Right lung (tissue), 10 donors: ENCODE measurements around the gene RABGAP1L. TPM values are rescaled to one million over a fixed set of nuclear protein-coding genes. Genes with fewer than 3 reads are reported as not detected.
A peak's percentile ranks its signal among the peaks of the same experiment; 100 is the strongest.
"Not testable (repeated sequence)": the region's sequence is repeated elsewhere in the genome, so short reads cannot be mapped to it uniquely, and the experiment has no call there.

Experiments
- DNase-seq, 2 donors: peaks; one replicate each; pipeline ENCODE4 v3.0.0-alpha.2; 2013
- long read RNA-seq, 8 donors: transcript quantifications; one replicate each; lab custom pipeline, GENCODE V29; 2026
- polyA plus RNA-seq, 5 donors: library from polyadenylated mRNA; unstranded; fragments of 120-200 nt; gene quantifications; one replicate each; pipeline versions ENCODE4 v1.2.1 to v1.2.3, GENCODE V29; 2013; ENCODE audit warnings: inconsistent platforms in 1 of 5, low replicate concordance in 1 of 5; ENCODE audit not compliant: insufficient read length in 5 of 5, insufficient read depth in 1 of 5

The RABGAP1L gene
- 10 to 100 TPM; 27.7 to 49.6 (median 45.4) TPM for polyA plus RNA-seq
- long read RNA-seq, donor 1, partial matches to known transcripts = 5 of 7 reads
- long read RNA-seq, donor 1, other reads (novel, unspliced or antisense) = 0 of 7 reads
- long read RNA-seq, donor 2, full-length matches to known transcripts = 2 of 2 reads
- long read RNA-seq, donor 2, partial matches to known transcripts = 0 of 2 reads
- long read RNA-seq, donor 2, other reads (novel, unspliced or antisense) = 0 of 2 reads
- long read RNA-seq, donor 3, full-length matches to known transcripts = 2 of 2 reads
- long read RNA-seq, donor 3, partial matches to known transcripts = 0 of 2 reads
- long read RNA-seq, donor 3, other reads (novel, unspliced or antisense) = 0 of 2 reads
- long read RNA-seq, donor 4, partial matches to known transcripts = 0 of 2 reads
- long read RNA-seq, donor 4, other reads (novel, unspliced or antisense) = 0 of 2 reads
- long read RNA-seq, donor 5, full-length matches to known transcripts = 2 of 13 reads
- long read RNA-seq, donor 5, partial matches to known transcripts = 11 of 13 reads
- long read RNA-seq, donor 5, other reads (novel, unspliced or antisense) = 0 of 13 reads
- long read RNA-seq, donor 6, full-length matches to known transcripts = 3 of 3 reads
- long read RNA-seq, donor 6, partial matches to known transcripts = 0 of 3 reads
- long read RNA-seq, donor 6, other reads (novel, unspliced or antisense) = 0 of 3 reads
- long read RNA-seq, donor 7, full-length matches to known transcripts = 1 of 1 reads
- long read RNA-seq, donor 7, partial matches to known transcripts = 0 of 1 reads
- long read RNA-seq, donor 7, other reads (novel, unspliced or antisense) = 0 of 1 reads
- long read RNA-seq, donor 8 = 0 reads

DNA sequence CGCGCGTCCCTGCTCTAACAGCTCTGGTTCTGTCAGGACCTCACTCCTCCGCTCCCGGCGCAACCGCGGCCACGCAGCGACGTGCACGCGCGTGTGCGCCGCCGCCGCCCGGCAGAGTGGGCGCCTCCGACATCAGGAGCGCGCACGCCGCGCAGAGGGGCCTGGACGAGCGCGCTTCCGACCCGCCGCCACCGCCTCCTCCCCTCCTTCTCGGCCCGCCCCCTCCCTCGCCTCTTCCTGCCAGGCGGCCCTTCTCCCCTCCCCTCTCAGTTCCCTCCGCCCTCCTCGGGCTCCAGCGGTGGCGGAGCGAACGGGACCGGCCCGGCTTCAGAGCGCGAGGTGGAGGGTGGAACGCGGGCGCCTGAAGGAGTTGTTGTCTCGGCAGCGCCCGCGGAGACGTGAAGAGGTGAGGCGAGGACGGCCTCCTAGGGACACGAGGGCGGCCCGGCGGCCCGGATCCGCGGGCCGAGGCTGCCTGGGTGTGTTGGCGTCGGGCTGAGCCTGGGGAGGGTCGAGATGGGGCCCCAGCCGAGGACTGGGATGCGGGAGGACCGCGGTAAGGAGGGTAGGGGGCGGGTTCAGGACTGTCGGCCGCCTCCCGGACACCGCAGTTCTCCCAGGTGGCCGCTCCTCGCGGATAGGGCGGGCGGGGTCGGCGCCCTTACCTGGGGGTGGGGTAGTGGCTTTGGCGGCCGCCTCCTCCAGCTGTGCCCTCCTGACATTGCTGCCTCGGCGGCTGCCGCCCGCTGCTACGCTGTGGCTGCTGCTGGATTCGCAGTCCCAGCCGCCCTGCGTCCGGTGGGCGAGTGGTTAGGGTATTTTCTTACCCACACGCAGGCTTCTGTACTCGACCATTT is at the start of gene RABGAP1L:
Gene RABGAP1L, plus strand, starts transcription at position 269 of the 857 bp plus-strand sequence.
- peak; percentile 96 for DNase-seq

- no peak for DNase-seq
Measured at GRCh38 chr1:174110053-174110452, 49.3 kb upstream of the RABGAP1L start.

GRCh38 chr1:174112489-174113162 is 46.7 kb upstream of the RABGAP1L start:
- no peak for DNase-seq

- no peak for DNase-seq
Measured at GRCh38 chr1:174114106-174114505, 45.2 kb upstream of the RABGAP1L start.

DNA sequence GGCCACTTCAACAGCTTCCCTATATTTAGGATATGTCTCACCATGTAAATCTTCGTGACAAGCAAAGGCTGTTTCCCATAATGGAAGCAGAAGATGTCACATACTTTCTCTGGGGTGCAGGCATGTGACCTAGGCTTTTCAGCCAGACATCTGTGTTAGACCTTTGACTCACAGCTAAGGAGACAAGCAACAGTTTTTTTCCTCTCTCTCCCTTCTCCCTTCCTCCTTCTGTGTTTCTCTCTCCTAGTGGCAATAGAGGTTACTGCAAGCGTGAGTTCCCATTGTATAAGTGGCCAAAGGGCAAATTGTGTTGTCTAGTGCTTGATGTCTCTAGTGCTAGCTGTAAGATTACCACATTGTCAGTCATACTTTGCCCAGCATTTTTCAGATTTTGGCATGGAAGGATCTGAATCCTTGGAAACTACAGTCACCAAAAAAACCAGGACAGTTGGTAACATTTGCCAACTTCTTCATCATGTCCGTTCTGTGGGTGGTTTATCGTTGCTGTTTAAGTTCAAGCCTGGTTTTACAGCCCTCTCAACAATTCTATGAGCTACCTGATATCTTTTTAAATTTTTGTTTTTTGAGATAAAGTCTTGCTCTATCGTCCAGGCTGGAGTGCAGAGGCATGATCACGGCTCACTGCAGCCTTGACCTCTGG is 44.4 kb upstream of the RABGAP1L start:
- DNase-seq = no peak

DNA sequence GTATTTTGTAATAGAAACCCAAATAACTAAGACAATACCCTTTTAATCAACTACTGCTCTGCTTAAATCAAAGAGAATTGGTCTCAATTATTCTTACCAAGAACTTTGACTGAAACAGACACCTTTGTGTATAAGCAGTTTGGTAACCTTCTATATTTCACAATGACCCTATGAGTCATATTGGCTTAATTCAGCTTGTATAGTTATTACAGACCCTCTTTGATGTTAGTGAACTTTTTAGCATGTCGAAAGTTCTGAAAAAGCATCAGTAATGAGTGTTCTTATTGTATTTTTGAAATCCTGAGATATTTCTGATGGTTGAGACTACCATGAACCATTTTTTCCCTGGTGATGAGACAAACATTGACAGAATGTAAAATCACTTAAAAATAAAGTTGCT is 43.3 kb upstream of the RABGAP1L start:
- no peak for DNase-seq

- no peak for DNase-seq
Measured at GRCh38 chr1:174118751-174119150, 40.6 kb upstream of the RABGAP1L start.

- not testable (repeated sequence) for DNase-seq
Measured at GRCh38 chr1:174122318-174122717, 37.0 kb upstream of the RABGAP1L start.

GRCh38 chr1:174123843-174124242 is 35.5 kb upstream of the RABGAP1L start:
- no peak for DNase-seq

GRCh38 chr1:174127176-174127575 is 32.1 kb upstream of the RABGAP1L start:
- DNase-seq = not testable (repeated sequence)

- no peak for DNase-seq
Measured at GRCh38 chr1:174131032-174131638, 28.2 kb upstream of the RABGAP1L start.

- no peak for DNase-seq
Measured at GRCh38 chr1:174134003-174134659, 25.2 kb upstream of the RABGAP1L start.

DNA sequence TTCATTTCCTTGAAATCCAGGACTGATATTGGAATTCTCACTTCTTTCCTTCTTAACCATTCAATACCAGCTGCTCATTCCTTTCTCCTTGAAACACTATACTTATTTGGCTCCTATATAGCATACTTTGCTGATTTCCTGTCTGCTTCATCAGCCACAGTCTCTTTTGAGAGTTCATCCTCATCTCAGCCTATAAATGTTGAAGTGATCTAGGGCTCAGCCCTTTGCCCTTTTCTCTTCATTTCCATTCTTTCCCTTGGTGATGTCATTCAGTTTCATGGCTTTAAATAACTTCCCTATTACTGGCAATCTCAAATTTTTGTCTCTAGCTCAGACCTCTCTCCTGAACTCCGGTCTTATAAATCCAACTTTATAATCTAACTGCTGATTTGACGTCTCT is 24.1 kb upstream of the RABGAP1L start:
- DNase-seq = no peak

DNA sequence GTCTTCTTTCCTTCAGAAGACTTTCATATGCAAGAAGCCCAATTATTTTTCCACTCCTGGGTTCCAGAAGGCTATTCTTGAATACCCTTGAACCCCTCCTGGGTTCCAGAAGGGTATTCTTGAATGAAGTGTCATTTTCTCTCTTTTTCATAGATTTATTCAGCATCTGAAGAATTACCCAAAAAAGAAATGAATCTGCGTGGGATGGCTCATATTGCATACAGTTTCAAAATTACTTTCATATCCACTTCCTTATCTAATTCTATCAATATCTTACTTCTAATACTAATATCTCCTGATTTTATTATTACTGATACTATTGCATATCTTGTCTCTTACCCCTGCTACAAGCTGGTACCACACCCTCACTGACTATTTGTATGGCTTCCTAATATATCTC is 22.6 kb upstream of the RABGAP1L start:
- no peak for DNase-seq

GRCh38 chr1:174142836-174143235 is 16.5 kb upstream of the RABGAP1L start:
- no peak for DNase-seq

GRCh38 chr1:174143727-174144396 is 15.5 kb upstream of the RABGAP1L start:
- not testable (repeated sequence) for DNase-seq

GRCh38 chr1:174144397-174144783 is 14.9 kb upstream of the RABGAP1L start:
- not testable (repeated sequence) for DNase-seq

DNA sequence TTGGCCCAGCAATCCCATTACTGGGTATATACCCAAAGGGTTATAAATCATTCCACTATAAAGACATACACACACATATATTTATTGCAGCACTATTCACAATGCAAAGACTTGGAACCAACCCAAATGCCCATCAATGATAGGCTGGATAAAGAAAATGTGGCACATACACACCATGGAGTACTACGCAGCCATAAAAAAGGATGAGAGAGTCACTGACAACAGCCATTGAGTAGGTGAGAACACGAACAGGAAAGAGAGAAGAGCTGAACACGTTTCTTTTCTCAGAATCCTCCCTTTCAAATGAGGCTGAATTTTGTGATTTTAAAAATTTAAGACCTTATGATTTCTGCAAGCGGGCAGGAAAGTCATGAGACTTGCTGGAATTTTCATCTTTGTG is 10.1 kb upstream of the RABGAP1L start:
- DNase-seq = no peak

DNA sequence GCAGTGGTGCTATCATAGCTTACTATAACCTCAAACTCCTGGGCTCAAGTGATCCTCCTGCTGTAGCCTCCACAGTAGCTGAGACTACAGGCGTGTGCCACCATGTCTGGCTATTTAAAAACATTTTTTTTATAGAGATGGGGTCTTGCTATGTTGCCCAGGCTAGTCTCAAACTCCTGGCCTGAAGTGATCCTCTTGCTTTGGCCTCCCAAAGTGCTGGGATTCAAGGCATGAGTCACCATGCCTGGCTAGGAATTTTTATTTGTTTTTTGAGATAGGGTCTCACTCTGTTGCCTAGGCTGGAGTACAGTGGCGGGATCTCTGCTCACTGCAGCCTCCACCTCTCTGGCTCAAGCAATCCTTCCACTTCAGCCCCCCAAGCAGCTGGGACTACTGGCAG is 8.8 kb upstream of the RABGAP1L start:
- no peak for DNase-seq
